ENCODE data around the gene ANTXRL.
"Not testable (repeated sequence)": the region's sequence is repeated elsewhere in the genome, so short reads cannot be mapped to it uniquely, and the experiment has no call there.

Gene ANTXRL

DNA sequence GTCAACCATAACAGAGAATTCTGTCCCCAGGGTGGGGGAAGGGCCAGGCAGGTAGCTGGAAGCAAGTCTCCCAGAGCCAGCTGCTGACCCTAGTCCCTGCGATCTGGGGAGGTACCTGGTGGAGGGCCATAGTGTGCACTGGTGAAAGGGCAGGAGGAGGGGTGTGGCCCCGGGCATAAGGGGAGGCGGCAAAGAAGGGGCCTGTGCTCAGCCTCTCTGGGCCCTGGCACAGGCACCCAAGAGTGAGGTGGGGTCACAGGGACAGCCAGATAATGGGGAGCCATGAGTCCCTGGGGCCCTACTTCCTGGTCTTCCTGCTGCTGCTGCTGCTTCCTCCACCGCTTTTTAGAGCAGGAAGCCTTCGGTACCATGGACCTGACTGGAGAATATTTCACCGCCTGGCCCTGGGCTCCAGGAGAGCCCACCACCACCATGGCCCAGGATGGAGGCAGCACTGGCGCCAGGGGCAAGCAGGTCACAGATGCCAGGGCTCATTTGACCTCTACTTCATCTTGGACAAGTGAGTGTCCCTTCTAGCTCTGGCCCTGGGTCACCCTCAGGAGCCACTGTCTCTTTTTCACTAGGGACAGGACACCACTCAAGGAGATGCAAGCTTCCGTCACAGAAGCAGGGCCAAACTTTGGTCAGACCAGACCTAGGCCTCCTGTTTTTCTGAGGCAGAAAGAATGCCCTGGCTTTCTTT is at the start of gene ANTXRL:
Gene ANTXRL (plus strand): TSS at position 7 of the 703 bp plus-strand sequence. CDS start 266 bp downstream, at position 273.
- no peak for DNase-seq

DNA sequence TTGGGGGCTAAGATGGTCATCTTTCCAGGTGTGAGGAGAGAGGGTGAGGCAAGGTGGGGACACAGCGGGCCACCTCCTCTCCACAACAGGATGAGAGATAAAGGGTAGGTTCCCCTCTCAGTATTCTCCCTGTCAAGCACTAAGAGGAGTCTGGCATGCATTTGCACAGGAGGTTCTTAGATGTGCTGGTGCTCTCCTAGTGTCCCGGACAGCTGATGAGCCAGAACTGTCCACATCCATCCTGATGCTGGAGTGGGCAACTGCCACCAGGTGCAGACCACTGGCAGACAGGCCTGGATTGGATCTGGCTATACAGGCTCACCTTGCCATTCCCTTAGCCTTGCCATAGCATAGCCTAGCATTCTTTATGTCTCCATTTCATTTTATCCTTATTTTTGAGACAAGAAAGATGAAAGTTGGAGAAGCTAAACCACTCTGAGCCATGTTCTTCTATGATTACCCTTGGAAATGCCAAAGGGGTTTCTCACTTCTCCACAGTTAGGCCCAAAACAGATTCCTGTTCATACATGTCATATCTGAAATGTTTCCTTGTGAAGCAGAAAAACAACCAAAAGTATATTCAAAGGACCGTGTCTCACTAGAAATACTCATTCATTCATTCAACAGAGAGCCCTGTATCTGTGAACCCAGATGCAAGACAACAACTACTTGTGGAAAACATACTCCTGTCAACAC is 48.8 kb upstream of the ANTXRL start:
- DNase-seq = peak; percentile 16

DNA sequence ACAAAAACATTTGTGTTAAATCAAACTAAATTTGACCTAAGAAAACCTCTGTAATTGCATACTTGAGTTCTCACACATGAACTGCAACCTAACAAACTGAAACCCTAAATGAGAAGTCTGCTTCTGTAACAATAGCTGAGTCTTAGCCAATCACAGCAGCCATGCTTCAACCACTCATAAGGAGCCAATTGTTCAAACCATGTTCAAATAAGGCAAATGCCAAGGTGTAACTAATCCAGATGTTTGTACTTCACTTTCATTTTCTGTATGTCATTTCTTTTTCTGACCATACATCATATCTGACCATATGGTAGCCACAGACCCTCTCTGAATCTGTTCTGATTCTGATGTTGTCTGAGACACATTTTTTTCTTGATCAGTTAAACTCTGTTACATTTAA is 47.5 kb upstream of the ANTXRL start:
- DNase-seq = no peak

DNA sequence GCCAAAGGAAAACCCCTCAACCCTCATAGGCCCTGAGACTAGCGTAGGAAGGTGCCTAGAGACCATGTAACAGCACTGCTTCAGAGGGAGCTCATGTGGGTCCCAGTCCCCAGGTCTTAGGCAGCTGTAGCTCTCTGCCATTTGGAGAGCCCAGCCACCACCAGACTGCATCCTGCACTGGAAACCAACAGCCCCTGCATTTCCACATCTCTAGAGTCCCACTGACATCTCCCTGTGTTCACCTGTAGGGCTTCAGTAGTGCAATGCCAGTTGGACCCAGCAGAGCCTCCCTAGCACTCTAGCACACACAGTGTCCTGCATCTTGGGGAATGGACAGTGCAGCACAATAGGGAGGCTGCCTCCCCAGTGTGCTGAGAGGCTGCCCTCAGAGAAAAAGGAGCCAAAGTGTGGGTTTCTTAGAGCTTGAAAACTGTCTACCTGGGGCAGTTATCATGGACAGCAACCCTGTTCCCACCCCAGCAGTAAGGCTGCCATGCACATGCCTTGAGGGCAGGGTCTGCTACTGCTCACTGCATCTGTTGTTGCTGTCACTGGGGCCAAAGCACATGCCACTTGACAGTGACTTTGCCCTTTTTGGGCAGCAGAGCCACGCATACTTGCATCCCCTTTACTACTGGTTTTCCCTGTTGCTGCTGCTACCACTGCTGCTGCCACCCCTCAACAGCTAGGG is 46.7 kb upstream of the ANTXRL start:
- no peak for DNase-seq

DNA sequence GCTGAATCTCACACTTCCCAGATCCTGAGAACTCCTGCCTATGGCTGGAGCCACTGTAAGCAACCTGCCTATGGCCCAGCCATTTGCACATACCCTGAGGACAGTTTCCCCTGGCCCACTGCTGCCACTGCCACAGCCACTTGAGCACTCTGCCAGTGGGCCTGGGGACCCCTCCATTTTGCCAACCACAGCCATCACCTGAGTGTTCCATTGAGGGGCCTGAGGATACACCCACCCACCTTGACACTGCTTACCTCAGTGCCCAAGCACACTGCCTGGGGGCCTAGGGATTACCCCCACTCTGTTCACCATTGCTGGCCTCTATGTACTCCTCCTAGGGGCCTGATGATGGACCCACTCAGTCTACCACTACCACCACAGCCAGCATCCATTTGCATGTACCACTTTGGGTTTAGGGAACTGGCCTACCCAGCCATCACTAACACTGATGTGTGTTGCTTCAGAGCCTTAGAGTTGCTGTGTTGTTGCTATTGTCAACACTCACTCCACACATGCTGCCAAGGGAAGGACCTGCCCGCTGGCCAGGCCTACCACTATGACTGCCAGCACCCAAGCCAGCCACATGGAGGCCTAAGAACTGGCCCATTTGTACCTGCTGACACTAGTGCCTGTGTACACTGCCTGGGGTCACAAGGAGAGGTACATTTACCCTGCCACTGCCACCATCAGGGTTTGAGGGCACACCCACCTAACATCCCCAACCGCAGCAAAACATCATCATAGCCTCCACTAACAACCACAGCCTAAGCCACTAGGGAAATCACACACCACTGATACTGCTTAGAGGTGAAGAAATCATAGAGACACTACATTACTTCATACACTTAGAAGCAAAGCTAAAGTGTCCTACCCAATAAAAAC is 45.9 kb upstream of the ANTXRL start:
- DNase-seq = no peak

DNA sequence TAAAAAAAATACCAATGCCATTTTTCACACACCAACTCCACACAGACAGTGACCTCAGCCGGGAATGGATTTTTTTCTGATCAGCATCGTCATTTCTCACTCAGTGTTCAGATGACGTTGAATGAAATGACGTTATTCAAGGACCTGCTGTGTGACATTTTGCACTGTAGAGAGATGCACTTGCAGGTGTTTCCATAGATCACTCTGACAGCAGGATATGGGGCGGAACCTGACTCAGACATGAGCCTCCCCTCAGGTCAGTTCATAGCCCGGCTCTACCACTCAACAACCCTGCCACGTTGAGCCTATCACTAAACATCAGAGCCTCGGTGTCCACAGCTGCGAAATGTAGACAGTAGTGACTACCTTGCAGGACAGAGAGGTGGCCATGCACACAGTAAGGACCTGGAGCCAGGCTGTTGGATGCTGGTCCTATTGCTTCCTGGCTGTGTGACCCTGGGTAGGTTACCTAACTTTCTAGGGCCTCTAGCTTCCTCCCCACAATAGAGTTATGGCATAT is 41.4 kb upstream of the ANTXRL start:
- no peak for DNase-seq

DNA sequence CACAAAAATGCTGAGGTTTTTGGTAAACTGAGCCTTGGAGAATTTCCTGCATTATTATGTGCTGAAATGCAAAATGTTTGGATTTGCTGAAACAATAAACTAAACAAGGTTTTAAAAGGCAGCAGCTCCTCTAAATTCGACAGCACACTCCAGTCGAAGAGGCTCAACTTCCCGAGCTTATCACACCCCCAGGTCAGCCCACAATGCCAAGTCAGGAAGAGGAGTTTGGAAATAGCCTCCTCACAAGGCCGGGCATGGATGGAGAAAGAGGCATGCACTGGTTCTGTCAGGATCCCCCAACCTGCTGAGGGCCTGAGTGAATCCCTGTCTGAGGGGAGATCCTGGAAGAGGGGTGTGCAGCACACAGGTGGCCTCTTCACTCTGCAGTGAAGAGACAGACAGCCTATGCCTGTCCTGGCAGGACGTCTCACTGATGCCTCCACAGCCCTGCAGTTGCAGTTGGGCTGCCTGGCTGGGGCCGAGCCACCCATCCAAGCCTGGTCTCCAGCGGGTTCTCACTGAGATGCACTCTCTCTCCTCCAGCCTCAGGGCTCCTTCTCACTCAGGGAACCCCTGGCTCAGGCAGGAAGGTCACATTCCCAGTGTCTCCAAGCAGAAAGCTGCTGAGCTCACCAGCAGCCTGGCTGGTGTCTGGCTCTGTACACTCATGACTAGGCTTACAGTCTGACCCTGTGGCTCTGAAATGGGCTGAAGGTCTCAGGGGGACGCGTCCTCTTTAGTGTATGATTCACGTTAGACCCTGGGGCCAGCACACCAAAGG is 40.2 kb upstream of the ANTXRL start:
- not testable (repeated sequence) for DNase-seq

DNA sequence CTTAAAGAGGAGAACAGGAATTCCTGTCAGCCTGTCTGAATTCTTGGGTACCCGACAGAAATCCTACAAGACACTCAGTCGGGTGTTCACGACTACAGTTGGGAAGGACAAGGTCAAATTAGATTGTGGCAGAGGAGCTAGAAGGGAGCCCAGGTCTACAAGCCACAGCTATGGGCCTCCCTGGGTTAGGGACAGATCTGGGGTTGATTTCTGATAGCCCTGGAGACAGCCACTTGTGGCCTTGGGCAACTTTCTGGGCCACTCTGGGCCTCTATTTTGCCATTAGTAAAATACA is 39.7 kb upstream of the ANTXRL start:
- no peak for DNase-seq

DNA sequence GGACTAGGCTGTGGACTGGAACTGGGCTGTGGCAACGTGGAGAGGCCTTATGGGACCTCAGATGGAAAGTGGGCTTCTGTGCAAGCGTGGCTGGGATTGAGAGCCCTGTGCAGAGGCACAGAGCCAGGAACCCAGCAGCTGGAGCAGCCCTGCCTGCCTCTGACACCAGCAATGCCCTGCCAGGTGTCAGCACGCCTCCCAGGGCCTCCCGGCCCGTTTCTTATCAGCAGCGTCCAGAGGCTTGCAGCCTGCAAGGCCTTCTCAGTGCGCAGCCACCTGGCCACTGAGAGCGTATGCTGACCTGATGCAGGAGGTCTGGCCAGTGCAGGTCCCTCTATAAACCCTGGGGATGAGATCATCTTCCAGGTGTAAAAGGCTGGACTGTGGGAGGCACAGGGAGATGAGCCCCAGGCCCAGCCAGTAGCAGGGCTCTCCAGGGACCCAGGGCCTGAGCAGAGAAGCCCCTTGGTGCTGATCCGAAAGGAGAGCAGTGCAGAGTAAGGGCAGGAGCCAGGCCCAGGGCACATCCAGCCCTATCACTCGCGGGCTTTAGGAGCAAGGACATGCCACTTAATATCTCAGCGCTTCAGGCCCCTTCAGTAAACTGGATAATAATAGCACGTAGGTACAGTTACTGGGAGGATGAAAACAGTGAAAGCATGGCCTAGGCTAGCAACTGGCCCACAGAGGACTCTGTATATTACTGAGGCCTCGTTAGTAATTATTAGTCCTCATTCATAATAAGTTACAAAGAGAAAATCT is 38.8 kb upstream of the ANTXRL start:
- no peak for DNase-seq

DNA sequence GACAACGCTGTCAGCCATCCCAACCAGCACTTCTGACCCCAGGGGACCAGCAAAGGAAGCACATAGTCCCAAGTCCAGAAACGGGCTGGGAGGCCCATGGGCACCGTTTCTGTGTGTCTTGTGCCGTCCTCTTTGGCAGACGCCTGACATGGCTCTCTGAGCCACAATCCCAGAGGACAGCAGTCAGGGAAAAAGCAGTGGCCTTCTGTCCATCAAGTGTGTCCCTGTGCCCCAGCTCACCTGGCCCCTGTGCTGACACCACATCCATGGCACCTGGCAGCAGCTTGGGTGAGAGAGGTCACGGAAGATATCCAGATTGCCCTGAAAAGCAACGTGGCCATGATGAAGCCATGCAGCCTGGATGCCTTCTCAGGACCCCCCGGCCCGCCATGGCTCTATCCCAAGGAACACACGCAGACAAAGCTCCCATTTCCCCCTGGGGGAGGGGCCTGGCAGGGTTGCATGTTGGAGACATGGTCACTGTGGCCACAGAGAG is 38.1 kb upstream of the ANTXRL start:
- DNase-seq = no peak

DNA sequence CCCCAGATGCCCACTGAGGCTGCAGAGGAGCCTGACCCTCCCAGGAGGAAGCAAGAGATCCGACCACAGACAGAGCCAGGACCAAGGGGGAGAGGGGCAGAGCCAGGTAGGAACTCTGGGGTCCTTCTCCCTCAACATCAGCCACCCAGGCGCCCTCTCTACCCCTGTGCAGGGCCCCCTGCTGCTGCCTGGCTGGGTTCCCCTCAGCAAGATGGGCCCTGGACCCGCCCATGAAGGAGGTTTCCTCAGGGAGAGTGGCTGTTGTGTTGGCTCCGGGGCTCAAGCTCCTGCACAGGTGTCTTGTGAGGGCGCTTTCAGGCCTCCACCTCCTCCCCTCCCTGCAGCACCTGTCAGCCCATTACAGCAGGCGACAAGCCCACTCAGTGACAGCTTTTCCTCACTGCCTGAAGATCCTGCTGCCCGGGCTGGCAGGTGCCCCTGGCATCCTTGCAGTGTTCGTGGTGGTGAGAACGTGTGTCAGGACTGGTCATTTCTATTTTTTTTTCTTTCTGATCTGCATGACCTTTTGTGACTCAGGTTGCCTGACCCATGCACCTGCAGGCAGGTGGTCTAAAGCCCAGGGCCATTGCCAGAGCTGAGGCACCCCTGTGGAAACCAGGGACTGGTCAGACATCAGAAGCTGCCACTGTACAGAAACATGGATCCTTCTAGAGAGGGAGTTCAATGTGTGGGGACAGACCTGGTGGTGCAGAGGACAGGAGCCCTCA is 37.0 kb upstream of the ANTXRL start:
- not testable (repeated sequence) for DNase-seq

DNA sequence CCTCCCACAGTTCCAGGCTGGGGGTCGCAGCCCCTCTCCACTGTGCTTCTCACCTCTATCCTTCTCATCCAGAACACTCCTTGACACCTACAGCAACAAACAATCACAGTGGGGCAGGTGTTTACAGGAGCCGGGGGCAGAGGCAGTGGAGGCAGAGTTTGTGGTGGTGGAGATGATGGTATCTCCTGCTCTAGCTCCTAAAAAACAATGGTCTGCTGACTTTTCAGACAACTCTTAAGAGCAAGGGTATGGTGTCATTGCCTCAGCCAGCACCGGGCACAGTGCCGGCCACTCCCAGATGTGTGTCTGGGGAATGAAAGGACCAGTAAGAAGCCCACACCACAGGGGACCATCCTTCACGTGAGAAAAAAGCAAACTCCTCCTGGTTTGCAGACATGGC is 36.3 kb upstream of the ANTXRL start:
- no peak for DNase-seq

DNA sequence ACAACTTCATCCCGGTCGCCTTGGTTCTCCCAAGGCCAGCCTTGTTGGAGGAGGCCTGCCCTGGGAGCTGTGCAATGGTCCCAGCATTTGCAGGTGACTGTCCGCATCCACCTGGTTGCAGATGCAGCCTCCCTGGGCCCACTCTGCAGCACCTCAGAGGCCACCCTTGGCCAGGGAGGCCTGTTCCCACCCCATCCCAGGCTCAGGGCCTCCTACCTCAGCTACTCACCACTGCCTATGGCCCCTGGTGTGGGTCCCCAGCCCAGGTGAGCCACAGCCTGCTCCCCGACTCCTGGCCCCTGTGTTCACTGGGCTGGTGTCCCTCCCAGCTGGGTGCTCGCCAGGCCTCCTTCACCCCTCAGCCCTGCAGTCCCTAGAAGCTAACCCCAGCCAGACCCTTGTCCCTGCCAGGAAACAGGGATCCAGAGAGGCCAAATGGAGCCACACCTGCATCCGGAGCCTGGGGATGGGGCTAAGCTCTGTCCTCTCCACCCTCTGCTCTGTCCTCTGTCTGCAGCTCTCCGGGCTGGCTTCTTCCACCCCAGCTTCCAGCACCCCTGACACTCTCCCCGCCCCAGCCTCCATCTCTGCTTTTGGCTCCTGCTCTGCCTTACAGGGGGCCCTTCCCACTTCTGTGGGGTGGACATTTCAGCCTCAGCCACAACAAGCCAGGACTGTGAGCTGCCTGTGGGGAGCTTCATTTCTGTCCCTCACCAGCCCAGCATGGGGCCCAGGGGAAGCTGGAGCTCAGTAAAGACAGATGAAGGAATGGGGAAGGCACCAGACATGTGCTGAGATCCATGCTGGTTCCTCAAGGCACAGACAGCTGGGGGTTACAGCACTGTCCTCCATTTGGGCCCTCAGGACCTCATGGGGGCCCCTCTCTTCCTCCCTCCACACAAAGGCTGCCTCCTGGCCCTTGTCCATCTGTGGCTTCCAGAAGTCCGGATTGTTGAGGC is 35.6 kb upstream of the ANTXRL start:
- DNase-seq = no peak

DNA sequence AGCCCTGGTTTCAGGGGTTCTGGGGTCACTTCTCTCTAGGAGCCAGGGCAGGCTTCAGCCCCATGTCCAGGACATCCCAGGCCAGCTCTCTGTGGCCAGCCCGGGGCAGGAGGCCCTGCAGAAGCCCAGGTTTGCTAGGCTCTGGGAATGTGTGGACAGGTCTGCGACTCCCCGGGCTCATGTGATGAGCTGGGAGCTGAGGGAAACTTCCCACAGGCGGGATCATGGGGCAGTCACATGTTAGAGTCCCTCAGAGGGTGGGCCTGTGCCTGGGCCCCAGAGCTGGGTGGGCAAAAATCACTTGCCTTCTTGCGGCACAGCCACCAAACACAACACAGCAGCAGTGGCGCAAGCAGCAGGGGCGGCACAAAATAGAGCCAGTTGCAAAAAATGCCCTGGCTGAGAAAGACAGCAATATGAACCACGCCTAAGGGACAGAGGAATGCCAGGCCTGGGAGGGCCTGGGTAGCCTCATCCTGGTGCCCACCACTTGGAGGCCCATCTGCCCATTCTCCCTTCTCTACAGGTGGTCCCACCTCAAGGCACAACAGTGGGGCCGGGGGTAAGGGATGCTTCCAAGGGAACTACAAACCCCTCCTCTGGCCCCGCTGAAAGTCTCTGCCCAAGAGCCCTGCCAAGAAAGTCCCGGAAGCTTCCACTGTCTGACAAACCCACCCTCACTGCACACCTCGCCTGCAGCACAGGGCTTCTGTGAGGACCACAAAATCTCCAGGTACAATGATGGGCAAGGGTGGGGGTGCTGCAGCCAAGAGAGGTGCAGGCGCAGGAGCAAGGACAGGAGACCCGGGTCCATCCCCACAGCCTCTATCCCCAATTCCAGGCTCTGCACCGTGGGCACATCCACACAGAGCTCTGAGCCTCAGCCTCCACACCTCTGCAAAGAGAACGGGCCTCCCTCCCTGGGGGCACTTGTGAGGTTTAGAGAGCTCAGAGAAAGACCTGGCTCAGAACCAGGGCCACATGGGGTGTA is 34.6 kb upstream of the ANTXRL start:
- DNase-seq = no peak

DNA sequence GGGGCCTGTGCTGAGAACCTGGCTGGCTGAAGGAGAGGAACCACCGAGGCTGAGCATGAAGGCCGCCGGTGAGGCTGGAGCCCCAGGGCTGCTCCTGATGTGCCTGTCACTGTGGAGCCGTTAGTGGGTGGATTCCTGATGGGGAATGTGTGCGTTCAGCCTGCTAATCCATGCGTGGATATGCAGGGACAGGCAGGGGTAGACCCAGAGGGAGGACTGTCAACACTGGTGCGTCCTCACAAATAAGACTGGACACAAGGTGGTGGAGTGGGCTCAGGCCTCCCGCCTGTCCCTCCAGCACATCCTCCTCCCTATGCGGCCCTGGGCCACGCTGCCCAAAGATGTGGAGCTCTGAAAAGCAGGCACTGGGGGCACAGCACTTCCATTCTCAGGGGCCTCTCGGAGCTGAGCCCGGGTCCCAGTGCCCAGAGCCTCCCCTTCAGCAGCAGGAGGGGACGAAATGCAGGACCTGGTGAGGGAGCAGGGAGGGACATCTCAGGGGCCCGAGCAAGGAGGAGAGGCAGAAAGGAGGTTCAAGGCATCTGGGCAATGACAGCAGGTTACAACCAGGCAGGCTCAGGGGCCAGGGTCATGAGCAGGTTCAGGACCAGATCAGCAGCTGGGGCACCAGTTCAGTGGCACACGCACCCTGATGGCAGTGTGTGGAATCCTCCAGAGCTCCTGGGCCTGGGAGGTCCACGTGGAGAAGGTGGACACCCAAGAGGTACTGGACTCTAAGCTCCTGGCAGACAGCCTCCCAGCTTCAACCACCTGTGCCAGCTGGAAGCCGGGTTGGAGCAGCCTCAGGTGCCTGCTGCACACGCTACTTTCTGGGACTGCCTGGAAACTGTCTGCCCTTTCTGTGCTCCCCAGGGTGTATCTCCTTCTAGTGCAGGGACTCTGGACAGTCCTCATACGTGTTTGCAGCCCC is 33.5 kb upstream of the ANTXRL start:
- DNase-seq = no peak

DNA sequence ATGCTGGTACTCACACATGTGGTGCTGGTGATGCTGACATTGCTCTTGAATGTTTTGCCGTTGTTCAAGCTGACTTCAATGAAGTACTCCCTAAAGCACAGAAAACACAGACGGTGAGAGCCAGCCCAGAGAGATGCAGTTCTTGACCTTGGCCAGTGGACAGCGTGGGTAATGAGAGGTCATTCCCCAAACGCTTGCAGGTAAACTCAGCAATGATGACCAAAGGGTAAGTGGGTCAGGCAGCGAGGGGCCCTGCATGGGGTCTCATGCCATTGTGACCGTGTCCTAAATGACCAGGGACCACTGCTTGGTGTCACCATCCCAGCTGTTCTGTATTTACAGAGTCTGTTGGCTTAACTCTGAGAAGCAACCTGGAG is 32.8 kb upstream of the ANTXRL start:
- no peak for DNase-seq

DNA sequence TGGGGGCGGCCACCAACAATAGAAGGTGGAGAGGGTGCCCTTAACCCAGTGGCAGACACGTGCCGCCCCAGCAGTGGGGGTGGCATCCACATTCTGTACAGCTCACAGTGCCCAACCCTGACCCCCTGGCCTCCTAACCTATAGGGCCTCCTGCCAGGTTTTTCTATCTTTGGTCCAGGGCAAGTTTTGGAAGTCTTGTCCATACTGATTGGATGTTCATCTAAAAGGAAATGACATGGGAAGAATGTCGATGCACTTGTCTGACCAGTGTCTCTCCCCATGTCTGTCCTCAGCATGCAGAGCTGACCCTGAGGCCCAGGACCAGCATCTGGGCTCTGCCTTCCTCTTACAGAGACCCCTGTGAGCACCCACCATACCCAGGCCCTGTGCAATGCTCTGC is 32.3 kb upstream of the ANTXRL start:
- DNase-seq = no peak

Data from EL (cell line).